COR-L47 (cell line): Measurements from ENCODE around the gene AFF3.

Experiments used
- DNase-seq: peaks from one replicate; lab custom pipeline; 2025; lab: John Stamatoyannopoulos, UW

The AFF3 gene

GRCh38 chr2:99605036-99605435, 537.4 kb downstream of the AFF3 start:
- no peak for DNase-seq

DNA sequence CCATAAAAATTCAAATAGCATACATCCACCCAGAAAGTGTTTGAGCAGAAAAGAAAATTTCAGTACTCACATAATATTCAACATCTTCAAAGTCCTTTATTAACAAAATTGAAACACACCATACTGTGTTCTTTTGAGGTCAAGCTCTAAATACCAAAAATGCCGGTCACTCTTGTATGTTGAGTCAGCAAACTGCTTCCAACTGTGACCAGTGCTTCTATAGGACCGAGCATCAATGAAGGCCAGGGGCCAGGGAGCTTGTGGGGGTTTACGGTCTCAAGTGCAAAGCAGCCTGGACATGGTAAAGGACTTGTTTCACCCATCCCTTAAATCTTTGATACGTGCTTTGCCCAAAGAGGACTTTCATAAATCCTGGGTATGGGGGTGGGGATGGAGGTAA, 539.9 kb downstream of the AFF3 start:
- DNase-seq: no peak

DNA sequence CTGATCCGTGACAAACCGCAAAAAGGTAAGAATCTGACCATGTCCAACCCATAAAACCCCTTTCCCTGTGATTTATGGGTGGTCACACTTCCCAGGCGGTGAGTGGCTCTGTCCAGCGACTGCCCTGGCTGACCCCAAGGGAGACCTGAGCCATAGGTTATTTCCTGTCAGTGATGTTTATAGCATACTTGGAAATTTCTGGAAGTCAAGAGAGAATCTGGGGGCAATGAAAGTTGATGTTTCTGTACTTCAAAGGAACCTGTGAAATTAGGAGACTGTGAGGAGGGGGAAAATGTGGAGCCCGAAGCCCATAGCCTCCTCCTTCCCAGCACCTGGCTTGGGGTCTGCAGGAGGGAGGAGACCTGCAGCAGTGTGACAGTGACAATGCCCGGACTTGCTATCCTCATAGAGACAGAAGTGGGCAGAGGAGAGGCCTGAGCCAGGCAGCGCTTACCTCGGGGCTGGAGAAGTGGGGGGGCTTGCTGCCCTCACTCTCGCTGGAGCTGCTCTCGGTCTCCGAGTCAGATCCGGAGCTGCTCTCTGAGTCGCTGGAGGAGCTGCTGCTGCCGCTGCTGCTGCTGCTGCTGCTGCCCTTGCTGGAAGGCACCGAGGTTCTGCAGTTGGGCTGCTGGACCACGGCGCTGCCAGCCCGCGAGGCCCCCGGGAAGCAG, 541.3 kb downstream of the AFF3 start:
- DNase-seq: no peak

GRCh38 chr2:99598441-99598840, 543.9 kb downstream of the AFF3 start:
- DNase-seq: no peak

GRCh38 chr2:99597616-99598015, 544.8 kb downstream of the AFF3 start:
- no peak for DNase-seq

- DNase-seq: no peak
Observed at GRCh38 chr2:99595373-99595772, 547.0 kb downstream of the AFF3 start.

- no peak for DNase-seq
Observed at GRCh38 chr2:99593692-99594427, 548.5 kb downstream of the AFF3 start.

GRCh38 chr2:99576775-99577174, 565.6 kb downstream of the AFF3 start:
- DNase-seq: peak; percentile 44

GRCh38 chr2:99573634-99574251, 568.6 kb downstream of the AFF3 start:
- DNase-seq: no peak

- DNase-seq: peak; percentile 73
Observed at GRCh38 chr2:99572373-99573164, 569.8 kb downstream of the AFF3 start.

DNA sequence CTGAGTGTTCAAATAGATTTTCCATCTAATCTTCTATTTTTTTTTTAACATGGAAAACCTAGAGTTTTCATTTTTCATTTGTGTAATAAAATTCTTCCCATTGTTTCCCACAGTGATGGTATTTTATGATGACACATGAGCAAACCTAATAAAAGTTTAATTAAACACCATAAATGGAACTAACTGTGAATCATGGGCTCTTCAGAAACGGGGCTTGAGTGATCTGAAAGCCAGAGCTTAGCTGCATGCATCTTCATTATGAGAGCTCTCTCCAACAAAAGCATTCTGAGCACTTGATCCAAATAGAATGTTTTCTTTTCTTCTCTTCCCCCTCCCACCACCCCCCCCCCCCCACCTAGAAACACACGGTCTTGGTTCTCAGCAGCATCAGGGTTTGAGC, 570.4 kb downstream of the AFF3 start:
- DNase-seq: no peak

GRCh38 chr2:99571533-99571932, 570.9 kb downstream of the AFF3 start:
- DNase-seq: peak; percentile 59

DNA sequence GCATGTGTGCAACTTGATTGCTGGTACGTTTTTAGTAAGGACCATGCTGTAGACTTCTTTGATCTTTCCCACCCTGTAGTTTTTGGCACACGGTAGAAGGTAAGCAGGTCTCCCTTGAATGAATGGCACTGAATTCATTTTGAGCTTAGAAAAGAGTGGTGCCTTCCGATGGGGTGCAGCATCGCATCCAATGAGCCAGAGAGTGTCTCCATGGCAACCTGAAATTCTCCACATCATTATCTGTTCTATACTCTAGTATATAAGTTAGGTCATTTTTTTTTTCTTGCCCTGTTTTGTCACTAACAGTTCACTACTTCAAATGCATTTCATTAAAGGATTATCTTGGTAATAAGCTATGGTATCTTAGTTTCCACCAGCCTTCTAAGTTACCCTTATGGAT, 571.4 kb downstream of the AFF3 start:
- DNase-seq: no peak

- DNase-seq: peak; percentile 32
Observed at GRCh38 chr2:99569386-99569785, 573.0 kb downstream of the AFF3 start.

- no peak for DNase-seq
Observed at GRCh38 chr2:99565227-99565626, 577.2 kb downstream of the AFF3 start.

DNA sequence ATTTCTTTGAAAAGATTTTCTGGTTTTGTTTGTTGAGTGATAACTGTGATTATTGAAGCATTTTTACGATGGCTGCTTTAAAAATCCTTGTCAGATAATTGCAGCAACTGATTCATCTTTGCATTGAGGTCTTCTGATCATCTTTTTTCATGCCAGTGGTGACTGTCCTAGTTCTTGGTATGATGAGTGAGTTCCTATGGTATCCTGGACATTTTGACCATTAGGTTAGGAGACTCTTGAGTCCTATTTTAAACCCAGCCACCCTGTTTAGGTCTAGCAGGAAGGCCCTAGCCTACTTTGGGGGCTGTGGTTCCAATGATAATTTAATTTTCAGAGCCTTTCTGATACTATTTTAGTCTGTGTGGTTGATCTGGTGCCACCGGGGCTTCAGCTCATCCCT, 579.9 kb downstream of the AFF3 start:
- DNase-seq: no peak

DNA sequence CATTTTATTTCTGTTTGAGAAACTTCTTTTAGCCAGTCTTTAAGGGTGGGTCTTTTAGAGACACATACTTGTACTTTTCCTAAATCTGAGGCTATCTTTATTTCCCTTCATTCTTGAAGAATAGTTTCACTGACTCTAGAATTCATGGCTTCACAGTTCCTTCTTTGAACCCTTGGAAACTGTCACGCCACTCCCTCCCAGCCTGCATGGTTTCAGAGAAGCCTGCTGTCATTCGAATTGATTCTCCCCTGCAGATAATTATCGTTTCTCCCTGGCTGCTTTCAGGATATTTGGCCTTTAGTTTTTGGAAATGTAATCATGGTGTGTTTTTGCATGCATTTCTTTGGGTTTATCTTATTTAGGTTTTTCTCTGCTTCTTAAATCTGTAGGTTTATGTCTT, 580.6 kb downstream of the AFF3 start:
- DNase-seq: no peak

- peak; percentile 77 for DNase-seq
Observed at GRCh38 chr2:99559075-99559662, 583.2 kb downstream of the AFF3 start.

- no peak for DNase-seq
Observed at GRCh38 chr2:99555404-99555803, 587.0 kb downstream of the AFF3 start.

DNA sequence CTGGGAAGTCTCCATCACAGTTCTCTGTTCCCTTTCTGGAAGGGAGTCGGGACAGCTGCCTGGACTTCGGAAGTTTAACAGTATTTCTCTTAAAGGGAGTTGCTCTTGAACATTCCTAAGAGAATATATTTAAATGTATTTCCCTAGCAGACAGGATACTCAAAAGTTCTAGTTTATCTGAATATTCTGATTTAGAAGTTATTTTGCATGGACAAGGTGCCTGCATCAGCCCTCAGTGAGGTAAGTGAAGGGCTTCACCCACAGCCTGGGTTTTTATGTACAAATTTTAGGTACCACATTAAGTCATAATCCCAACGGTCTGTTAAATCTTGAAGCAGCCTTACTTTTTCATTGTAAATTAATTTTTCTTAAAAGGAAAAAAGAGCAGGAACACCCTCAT, 587.5 kb downstream of the AFF3 start:
- DNase-seq: no peak

DNA sequence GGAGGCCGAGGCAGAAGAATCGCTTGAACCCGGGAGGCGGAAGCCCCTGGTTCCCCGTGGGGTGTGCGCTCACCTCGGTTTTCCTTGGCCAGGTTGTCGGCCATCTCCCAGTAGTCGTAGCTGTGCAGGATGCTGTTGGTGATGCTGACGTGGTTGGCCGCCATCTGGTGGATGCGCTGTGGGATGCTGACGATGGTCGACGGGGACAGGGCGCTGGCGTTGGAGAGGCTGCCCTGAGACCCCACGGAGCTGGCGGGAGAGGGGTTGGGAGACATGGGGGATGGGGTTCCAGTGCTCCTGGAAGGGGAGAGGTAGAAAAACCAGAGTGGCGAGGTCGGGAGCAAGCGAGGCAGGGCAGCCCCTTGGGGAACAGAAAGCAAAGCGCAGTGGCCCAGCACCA, 588.2 kb downstream of the AFF3 start:
- DNase-seq: no peak

DNA sequence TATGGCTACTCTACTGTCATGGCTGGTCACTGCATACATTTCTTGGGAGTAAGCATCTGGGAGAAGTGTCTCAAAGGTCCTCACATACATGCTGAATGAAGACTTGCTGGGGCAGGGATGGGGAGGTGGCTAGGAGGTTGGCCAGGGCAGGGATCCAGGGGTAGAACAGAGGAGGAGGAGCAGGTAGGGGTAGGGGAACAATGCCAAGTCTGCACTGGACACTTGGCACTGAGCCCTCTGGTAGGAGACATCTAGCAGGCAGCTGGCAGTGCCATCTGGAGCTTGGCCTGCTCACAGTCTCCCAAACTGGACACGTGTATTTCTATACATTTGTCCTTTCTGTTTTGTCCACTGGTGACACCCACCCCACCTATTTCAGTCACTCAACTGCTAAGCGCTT, 589.9 kb downstream of the AFF3 start:
- DNase-seq: peak; percentile 78
